Suprapubic skin (tissue), 4 donors: ENCODE results near the gene LRRC8D. TPM values are rescaled to one million over a fixed set of nuclear protein-coding genes. Genes with fewer than 3 reads are reported as not detected.

ENCODE experiments used
- DNase-seq, 2 donors: peaks; one replicate each; pipeline ENCODE4 v3.0.0-alpha.2; 2019; ENCODE audit warnings: low spot score in 2 of 2
- H3K27ac ChIP-seq: fragments of 200-600 bp; sonication (generic); one replicate; pipeline ENCODE4 v1.5.1; 2019
- H3K27me3 ChIP-seq: fragments of 200-600 bp; sonication (generic); one replicate; pipeline ENCODE4 v1.5.1; 2019
- H3K36me3 ChIP-seq: fragments of 200-600 bp; sonication (generic); one replicate; pipeline ENCODE4 v1.5.1; 2019
- H3K4me1 ChIP-seq: fragments of 200-600 bp; sonication (generic); one replicate; pipeline ENCODE4 v1.5.1; 2019
- H3K4me3 ChIP-seq: fragments of 200-600 bp; sonication (generic); one replicate; pipeline ENCODE4 v1.5.1; 2019; ENCODE audit warnings: mild to moderate bottlenecking
- H3K9me3 ChIP-seq: fragments of 200-600 bp; sonication (generic); one replicate; pipeline ENCODE4 v1.5.1; 2019
- CTCF ChIP-seq, 2 donors: fragments of 200-600 bp in 1 of 2; fragments of 450-650 bp in 1 of 2; sonication (generic) in 1 of 2; IDR thresholded peaks; one replicate each; pipeline ENCODE4 v1.5.1; 2016 to 2019; ENCODE audit warnings: antibody characterized with exemption in 2 of 2, mild to moderate bottlenecking in 1 of 2, moderate library complexity in 1 of 2
- EP300 ChIP-seq: sonication (generic); formaldehyde crosslinking; IDR thresholded peaks from one replicate; pipeline ENCODE4 v1.6.1; 2017; ENCODE audit warnings: antibody characterized with exemption
- POLR2A ChIP-seq, 2 donors: fragments of 450-650 bp; IDR thresholded peaks; one replicate each; pipeline ENCODE4 v1.6.1; 2017; ENCODE audit warnings: antibody characterized with exemption in 2 of 2, mild to moderate bottlenecking in 2 of 2, moderate library complexity in 2 of 2
- POLR2AphosphoS5 ChIP-seq, 3 donors: sonication (generic); formaldehyde crosslinking; IDR thresholded peaks; one replicate each; pipeline ENCODE4 v1.6.1; 2017; ENCODE audit warnings: antibody characterized with exemption in 3 of 3
- WGBS: methylation state at CpG from one replicate; pipeline ENCODE4 v1.1.5; 2018; 5-methylcytosine and 5-hydroxymethylcytosine counted together
- total RNA-seq, 4 donors: library from RNA; depleted of rRNA; stranded (reverse); fragments of >200 nt; gene quantifications; one replicate each; pipeline ENCODE4 v1.1.0, GENCODE V29; 2016

Gene LRRC8D
- total RNA-seq, 4 donors from 2014 or later = 11.7 to 24.8 (median 21.6) TPM

DNA sequence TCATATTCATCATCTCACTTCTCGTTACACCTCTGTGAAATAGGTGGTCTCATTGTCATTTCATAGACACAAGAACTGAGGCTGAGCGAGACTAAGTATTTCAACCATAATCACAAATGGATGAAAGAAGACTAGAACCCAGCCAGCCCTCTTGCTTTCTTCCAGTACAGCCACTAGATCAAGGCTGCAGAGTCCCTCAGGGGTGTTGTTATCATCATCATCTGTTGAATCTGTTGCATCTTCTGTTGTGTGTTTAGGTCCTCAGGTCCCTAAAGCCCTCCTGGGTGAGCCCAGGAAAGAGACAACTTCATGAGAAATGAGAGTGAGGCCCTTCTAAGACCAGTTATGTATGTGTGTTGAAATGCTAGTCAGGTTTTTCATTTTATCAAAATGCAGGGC, 87.4 kb downstream of the LRRC8D start:
- H3K4me1 ChIP-seq = peaks cover 23% of the 10 kb centered on the region
- DNase-seq = no peak
- no peak overlapping the region for H3K27ac ChIP-seq
- no peaks in the 10 kb centered on the region for H3K27me3 ChIP-seq
- H3K9me3 ChIP-seq = no peaks in the 10 kb centered on the region
- H3K36me3 ChIP-seq = no peaks in the 10 kb centered on the region
- no peak for TF ChIP-seq CTCF (IDR thresholded peaks at IDR 0.05)
- TF ChIP-seq POLR2AphosphoS5 (IDR thresholded peaks at IDR 0.05) = no peak
- TF ChIP-seq EP300 = no peak
- no peak for TF ChIP-seq POLR2A (IDR thresholded peaks at IDR 0.05)
- H3K4me3 ChIP-seq = no peak overlapping the region
- 100% methylated on average over 2 of the region's 2 CpGs for WGBS

DNA sequence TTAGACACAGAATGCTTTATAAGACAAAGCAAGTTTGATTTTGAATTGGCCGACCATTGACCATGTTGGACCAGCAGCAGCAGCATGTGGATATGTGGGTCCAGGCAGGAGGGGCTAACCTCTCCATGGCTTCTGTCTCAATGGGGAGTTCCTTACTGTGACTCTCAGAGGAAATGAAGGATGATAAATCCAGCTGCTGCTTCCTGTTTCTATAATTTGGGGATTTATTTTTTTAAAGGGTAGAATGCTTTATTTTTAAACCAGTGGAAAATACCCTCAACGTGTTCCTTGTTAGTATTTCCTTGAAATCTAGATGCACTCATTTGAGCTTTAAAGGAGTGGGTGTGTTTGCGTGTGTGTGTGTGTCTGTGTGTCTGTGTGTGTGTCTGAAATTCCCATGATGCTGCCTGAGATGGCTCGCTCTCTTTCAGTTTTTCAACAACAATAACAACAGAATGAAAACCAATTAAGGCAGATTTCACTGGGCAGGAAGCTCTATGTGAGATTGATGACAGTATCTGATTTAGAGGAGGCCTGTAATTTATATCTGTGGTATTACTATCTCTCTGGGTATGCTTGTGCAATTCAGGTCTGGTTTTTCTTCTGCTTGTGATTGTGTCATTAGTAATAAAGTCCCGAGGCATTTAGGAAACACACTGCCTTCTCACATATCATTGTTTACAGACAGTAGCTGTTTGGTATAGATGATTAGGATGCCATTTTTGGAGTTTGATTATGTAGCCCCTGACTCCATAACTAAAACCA, 88.0 kb downstream of the LRRC8D start:
- Histone ChIP-seq H3K36me3 (no peaks in the 10 kb centered on the region), H3K4me3 (no peak overlapping the region), H3K27me3 (no peaks in the 10 kb centered on the region), H3K9me3 (no peaks in the 10 kb centered on the region), H3K4me1 (peaks cover 23% of the 10 kb centered on the region), H3K27ac (no peak overlapping the region)
- DNase-seq = no peak
- no peak for TF ChIP-seq POLR2AphosphoS5 (IDR thresholded peaks at IDR 0.05)
- no peak for TF ChIP-seq CTCF (IDR thresholded peaks at IDR 0.05)
- no peak for TF ChIP-seq EP300
- TF ChIP-seq POLR2A (IDR thresholded peaks at IDR 0.05) = no peak
- 43% methylated on average over 5 of the region's 5 CpGs for WGBS

- Histone ChIP-seq H3K36me3 (no peaks in the 10 kb centered on the region), H3K27me3 (no peaks in the 10 kb centered on the region), H3K9me3 (no peaks in the 10 kb centered on the region), H3K4me3 (no peak overlapping the region), H3K4me1 (peaks cover 23% of the 10 kb centered on the region), H3K27ac (no peak overlapping the region)
- TF ChIP-seq POLR2A (IDR thresholded peaks at IDR 0.05) (no peak), POLR2AphosphoS5 (IDR thresholded peaks at IDR 0.05) (no peak), CTCF (IDR thresholded peaks at IDR 0.05) (no peak), EP300 (no peak)
- no peak for DNase-seq
These were observed 89.4 kb downstream of the LRRC8D start for GRCh38 chr1:89910268-89910667.

DNA sequence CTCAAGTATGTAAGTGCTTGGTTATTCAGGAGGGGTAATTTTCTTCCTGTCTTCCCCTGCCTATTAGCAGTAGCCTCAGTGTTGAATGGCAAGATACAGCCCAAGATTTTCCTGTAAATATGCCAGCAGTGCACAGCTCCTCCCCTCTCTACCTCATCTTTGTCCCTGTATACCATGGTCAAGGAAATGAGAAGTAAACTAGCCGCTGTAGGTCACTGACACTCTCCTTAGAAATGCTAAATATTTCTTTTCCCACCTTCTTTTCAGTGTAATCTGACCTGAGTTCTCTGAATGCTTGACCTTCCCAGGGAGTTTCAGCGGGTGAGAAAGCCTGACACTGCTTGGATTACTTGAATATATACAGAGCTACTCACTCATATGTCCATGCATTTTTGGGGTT, 89.9 kb downstream of the LRRC8D start:
- Histone ChIP-seq H3K4me1 (peaks cover 23% of the 10 kb centered on the region), H3K4me3 (no peak overlapping the region), H3K27ac (no peak overlapping the region), H3K9me3 (no peaks in the 10 kb centered on the region), H3K36me3 (no peaks in the 10 kb centered on the region), H3K27me3 (no peaks in the 10 kb centered on the region)
- DNase-seq = no peak
- TF ChIP-seq POLR2AphosphoS5 (IDR thresholded peaks at IDR 0.05) (no peak), POLR2A (IDR thresholded peaks at IDR 0.05) (no peak), EP300 (no peak), CTCF (IDR thresholded peaks at IDR 0.05) (no peak)
- WGBS = 89% methylated on average over 2 of the region's 2 CpGs

GRCh38 chr1:89911191-89911991, 90.6 kb downstream of the LRRC8D start:
- TF ChIP-seq CTCF (IDR thresholded peaks at IDR 0.05) (no peak), POLR2AphosphoS5 (IDR thresholded peaks at IDR 0.05) (no peak), EP300 (no peak), POLR2A (IDR thresholded peaks at IDR 0.05) (no peak)
- H3K4me3 ChIP-seq = no peak overlapping the region
- no peaks in the 10 kb centered on the region for H3K36me3 ChIP-seq
- 91% methylated on average over 10 of the region's 10 CpGs for WGBS
- peaks cover 21% of the 10 kb centered on the region for H3K4me1 ChIP-seq
- no peaks in the 10 kb centered on the region for H3K27me3 ChIP-seq
- DNase-seq = no peak
- no peak overlapping the region for H3K27ac ChIP-seq
- H3K9me3 ChIP-seq = no peaks in the 10 kb centered on the region
